ENCODE data around the gene DCLRE1C.

DNA sequence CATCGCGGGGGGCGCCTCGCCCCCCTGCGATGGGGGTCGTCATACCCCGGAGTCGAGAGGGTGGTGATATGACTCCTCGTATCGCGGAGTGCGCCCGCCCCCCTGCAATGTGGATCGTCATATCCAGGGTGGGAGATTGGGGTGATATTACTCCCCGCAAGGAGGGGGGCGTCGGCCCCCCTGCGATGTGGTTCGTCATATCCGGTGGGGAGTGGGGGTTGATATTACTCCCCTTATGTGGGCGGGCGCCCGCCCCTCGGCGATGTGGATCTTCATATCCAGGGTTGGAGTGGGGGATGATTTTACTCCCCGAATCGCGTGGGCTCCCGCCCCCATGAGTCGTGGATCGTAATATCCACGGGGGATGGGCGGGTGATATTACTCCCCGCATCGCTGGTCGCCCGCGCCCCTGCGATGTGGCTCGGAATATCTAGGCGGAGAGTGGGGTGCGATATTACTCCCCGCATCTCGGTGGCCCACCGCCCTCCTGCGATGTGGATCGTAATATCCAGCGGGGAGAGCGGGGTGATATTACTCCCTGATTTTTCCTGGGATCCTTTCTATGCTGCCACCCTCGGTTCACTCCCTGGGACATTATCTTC lies 42.2 kb upstream of the DCLRE1C start:
- no peak for TF ChIP-seq MAX (IDR thresholded peaks at IDR 0.05; ENCODE audit: low read depth)
- no peak for TF ChIP-seq RAD21 (IDR thresholded peaks at IDR 0.05; ENCODE audit: low read length)
- no peak for TF ChIP-seq MXI1 (IDR thresholded peaks at IDR 0.05; ENCODE audit: low read depth, low read length)
- TF ChIP-seq, protein P1, sequence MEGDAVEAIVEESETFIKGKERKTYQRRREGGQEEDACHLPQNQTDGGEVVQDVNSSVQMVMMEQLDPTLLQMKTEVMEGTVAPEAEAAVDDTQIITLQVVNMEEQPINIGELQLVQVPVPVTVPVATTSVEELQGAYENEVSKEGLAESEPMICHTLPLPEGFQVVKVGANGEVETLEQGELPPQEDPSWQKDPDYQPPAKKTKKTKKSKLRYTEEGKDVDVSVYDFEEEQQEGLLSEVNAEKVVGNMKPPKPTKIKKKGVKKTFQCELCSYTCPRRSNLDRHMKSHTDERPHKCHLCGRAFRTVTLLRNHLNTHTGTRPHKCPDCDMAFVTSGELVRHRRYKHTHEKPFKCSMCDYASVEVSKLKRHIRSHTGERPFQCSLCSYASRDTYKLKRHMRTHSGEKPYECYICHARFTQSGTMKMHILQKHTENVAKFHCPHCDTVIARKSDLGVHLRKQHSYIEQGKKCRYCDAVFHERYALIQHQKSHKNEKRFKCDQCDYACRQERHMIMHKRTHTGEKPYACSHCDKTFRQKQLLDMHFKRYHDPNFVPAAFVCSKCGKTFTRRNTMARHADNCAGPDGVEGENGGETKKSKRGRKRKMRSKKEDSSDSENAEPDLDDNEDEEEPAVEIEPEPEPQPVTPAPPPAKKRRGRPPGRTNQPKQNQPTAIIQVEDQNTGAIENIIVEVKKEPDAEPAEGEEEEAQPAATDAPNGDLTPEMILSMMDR (IDR thresholded peaks at IDR 0.05) = no peak
- no peak for TF ChIP-seq NRF1 (IDR thresholded peaks at IDR 0.05; ENCODE audit: low read depth, low read length)
- no peak for TF ChIP-seq RCOR1 (IDR thresholded peaks at IDR 0.05; ENCODE audit: low read length)
- TF ChIP-seq, protein P2, sequence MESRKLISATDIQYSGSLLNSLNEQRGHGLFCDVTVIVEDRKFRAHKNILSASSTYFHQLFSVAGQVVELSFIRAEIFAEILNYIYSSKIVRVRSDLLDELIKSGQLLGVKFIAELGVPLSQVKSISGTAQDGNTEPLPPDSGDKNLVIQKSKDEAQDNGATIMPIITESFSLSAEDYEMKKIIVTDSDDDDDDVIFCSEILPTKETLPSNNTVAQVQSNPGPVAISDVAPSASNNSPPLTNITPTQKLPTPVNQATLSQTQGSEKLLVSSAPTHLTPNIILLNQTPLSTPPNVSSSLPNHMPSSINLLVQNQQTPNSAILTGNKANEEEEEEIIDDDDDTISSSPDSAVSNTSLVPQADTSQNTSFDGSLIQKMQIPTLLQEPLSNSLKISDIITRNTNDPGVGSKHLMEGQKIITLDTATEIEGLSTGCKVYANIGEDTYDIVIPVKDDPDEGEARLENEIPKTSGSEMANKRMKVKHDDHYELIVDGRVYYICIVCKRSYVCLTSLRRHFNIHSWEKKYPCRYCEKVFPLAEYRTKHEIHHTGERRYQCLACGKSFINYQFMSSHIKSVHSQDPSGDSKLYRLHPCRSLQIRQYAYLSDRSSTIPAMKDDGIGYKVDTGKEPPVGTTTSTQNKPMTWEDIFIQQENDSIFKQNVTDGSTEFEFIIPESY (IDR thresholded peaks at IDR 0.05; ENCODE audit: borderline replicate concordance, low read depth) = no peak
- TF ChIP-seq SMC3 (IDR thresholded peaks at IDR 0.05; ENCODE audit: low read depth, low read length) = no peak
- TF ChIP-seq POLR2AphosphoS5 (IDR thresholded peaks at IDR 0.05; ENCODE audit: low read depth, low read length) = no peak
- TF ChIP-seq FOSL2 (IDR thresholded peaks at IDR 0.05; ENCODE audit: borderline replicate concordance, low read depth) = no peak
- no peak for TF ChIP-seq EZH2phosphoT487 (IDR thresholded peaks at IDR 0.05; ENCODE audit: borderline replicate concordance, low read depth)
- TF ChIP-seq EP300 (IDR thresholded peaks at IDR 0.05; ENCODE audit: borderline replicate concordance in 1 of 2, low read depth in 1 of 2, low read length in 1 of 2) = no peak

Data from SK-N-SH (cell line).